ENCODE results near the gene SGIP1.

- TF ChIP-seq, protein P1, sequence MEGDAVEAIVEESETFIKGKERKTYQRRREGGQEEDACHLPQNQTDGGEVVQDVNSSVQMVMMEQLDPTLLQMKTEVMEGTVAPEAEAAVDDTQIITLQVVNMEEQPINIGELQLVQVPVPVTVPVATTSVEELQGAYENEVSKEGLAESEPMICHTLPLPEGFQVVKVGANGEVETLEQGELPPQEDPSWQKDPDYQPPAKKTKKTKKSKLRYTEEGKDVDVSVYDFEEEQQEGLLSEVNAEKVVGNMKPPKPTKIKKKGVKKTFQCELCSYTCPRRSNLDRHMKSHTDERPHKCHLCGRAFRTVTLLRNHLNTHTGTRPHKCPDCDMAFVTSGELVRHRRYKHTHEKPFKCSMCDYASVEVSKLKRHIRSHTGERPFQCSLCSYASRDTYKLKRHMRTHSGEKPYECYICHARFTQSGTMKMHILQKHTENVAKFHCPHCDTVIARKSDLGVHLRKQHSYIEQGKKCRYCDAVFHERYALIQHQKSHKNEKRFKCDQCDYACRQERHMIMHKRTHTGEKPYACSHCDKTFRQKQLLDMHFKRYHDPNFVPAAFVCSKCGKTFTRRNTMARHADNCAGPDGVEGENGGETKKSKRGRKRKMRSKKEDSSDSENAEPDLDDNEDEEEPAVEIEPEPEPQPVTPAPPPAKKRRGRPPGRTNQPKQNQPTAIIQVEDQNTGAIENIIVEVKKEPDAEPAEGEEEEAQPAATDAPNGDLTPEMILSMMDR (IDR thresholded peaks at IDR 0.05): no peak
- TF ChIP-seq POLR2AphosphoS5 (IDR thresholded peaks at IDR 0.05): no peak
- no peak for TF ChIP-seq EP300 (IDR thresholded peaks at IDR 0.05)
These were observed 196.5 kb downstream of the SGIP1 start for GRCh38 chr1:66730462-66730861.

All from sigmoid colon (tissue), 4 donors.